Measurements from ENCODE around the gene LNPEP. TPM values are rescaled to one million over a fixed set of nuclear protein-coding genes. Genes with fewer than 3 reads are reported as not detected.

Gene LNPEP
- total RNA-seq, 1 experiment from 2014 or later: 18.8 TPM

- CTCF ChIA-PET: no interaction called here
- Histone ChIP-seq H3K27me3 (ENCODE audit: insufficient read depth, low read depth) (no peaks in the 10 kb centered on the region), H3K9me2 (ENCODE audit: insufficient read depth) (no peaks in the 10 kb centered on the region), H3K4me3 (no peak overlapping the region), H3K27ac (no peak overlapping the region), H3F3A (ENCODE audit: insufficient read depth, low read depth) (no peaks in the 10 kb centered on the region; the same call in 1 of the 2 replicates), H2AFZ (no peak overlapping the region), H3K79me2 (ENCODE audit: low read depth) (no peaks in the 10 kb centered on the region), H3K9me3 (ENCODE audit: insufficient read depth, low read depth) (no peaks in the 10 kb centered on the region), H4K20me1 (ENCODE audit: insufficient read depth) (no peaks in the 10 kb centered on the region), H3K36me3 (ENCODE audit: low read depth) (no peaks in the 10 kb centered on the region), H3K4me2 (no peak overlapping the region), H3K4me1 (replicated peaks; ENCODE audit: insufficient read depth) (no peaks in the 10 kb centered on the region)
- POLR2A ChIA-PET (ENCODE audit: unreplicated experiment): no interaction called here
- TF ChIP-seq EZH2 (IDR thresholded peaks at IDR 0.05; ENCODE audit: low read depth) (no peak), CTCF (conservative IDR thresholded peaks at IDR 0.05) (no peak)
- no TSS peak for BruUV-seq (replicated peaks)
- intact Hi-C loops (cut with micrococcal nuclease; ENCODE audit: unreplicated experiment): no loop called here
- DNase-seq: no peak
Measured at GRCh38 chr5:96926276-96926675, 9.6 kb upstream of the LNPEP start.

GRCh38 chr5:96927008-96927407, 8.9 kb upstream of the LNPEP start:
- ChIA-PET CTCF (interaction anchor here (0.7 kb wide), 1 partner anchor 119 kb away, joined by 4 read pairs; the partner anchor contains the start of gene ERAP1), POLR2A (ENCODE audit: unreplicated experiment) (no interaction called here)
- Histone ChIP-seq H3F3A (ENCODE audit: insufficient read depth, low read depth) (no peaks in the 10 kb centered on the region), H3K4me1 (replicated peaks; ENCODE audit: insufficient read depth) (no peaks in the 10 kb centered on the region), H3K9me3 (ENCODE audit: insufficient read depth, low read depth) (no peaks in the 10 kb centered on the region), H3K79me2 (ENCODE audit: low read depth) (no peaks in the 10 kb centered on the region), H3K9me2 (ENCODE audit: insufficient read depth) (no peaks in the 10 kb centered on the region), H3K36me3 (ENCODE audit: low read depth) (no peaks in the 10 kb centered on the region), H3K27me3 (ENCODE audit: insufficient read depth, low read depth) (no peaks in the 10 kb centered on the region), H3K4me2 (no peak overlapping the region), H4K20me1 (ENCODE audit: insufficient read depth) (no peaks in the 10 kb centered on the region), H3K4me3 (no peak overlapping the region), H2AFZ (no peak overlapping the region), H3K27ac (no peak overlapping the region)
- intact Hi-C loops (cut with micrococcal nuclease; ENCODE audit: unreplicated experiment): no loop called here
- no peak for DNase-seq
- TF ChIP-seq CTCF (conservative IDR thresholded peaks at IDR 0.05) (no peak), EZH2 (IDR thresholded peaks at IDR 0.05; ENCODE audit: low read depth) (no peak)
- no TSS peak for BruUV-seq (replicated peaks)

GRCh38 chr5:96928931-96929708, 6.8 kb upstream of the LNPEP start:
- H3K4me2 ChIP-seq: no peak overlapping the region
- no peak for TF ChIP-seq EZH2 (IDR thresholded peaks at IDR 0.05; ENCODE audit: low read depth)
- TF ChIP-seq CTCF (conservative IDR thresholded peaks at IDR 0.05): no peak
- DNase-seq: no peak
- H3K27me3 ChIP-seq (ENCODE audit: insufficient read depth, low read depth): no peaks in the 10 kb centered on the region
- H3K4me1 ChIP-seq (replicated peaks; ENCODE audit: insufficient read depth): peaks cover 17% of the 10 kb centered on the region
- H2AFZ ChIP-seq: no peak overlapping the region
- no peaks in the 10 kb centered on the region for H3K9me2 ChIP-seq (ENCODE audit: insufficient read depth)
- BruUV-seq (replicated peaks): no TSS peak
- no peaks in the 10 kb centered on the region for H3K36me3 ChIP-seq (ENCODE audit: low read depth)
- POLR2A ChIA-PET (ENCODE audit: unreplicated experiment): no interaction called here
- H3K79me2 ChIP-seq (ENCODE audit: low read depth): no peaks in the 10 kb centered on the region
- CTCF ChIA-PET: no interaction called here
- H3K27ac ChIP-seq: no peak overlapping the region
- H3F3A ChIP-seq (ENCODE audit: insufficient read depth, low read depth): peaks cover 9% of the 10 kb centered on the region; the same call in 1 of the 2 replicates
- no peaks in the 10 kb centered on the region for H3K9me3 ChIP-seq (ENCODE audit: insufficient read depth, low read depth)
- no peak overlapping the region for H3K4me3 ChIP-seq
- intact Hi-C loops (cut with micrococcal nuclease; ENCODE audit: unreplicated experiment): no loop called here
- no peaks in the 10 kb centered on the region for H4K20me1 ChIP-seq (ENCODE audit: insufficient read depth)
